SK-N-SH (cell line): Measurements from ENCODE around the gene TRIM43B. TPM values are rescaled to one million over a fixed set of nuclear protein-coding genes. Genes with fewer than 3 reads are reported as not detected.
"Not testable (repeated sequence)": the region's sequence is repeated elsewhere in the genome, so short reads cannot be mapped to it uniquely, and the experiment has no call there.

Experiments used
- CTCF ChIA-PET: fragments of 300-600, 350-600 bp; formaldehyde crosslinking; extraction: SDS; loops from one replicate; lab custom pipeline; 2021; lab: Yijun Ruan, JAX
- POLR2A ChIA-PET: fragments of 350-600 bp; sonication (Branson Sonifier 250); formaldehyde crosslinking; extraction: SDS; loops from one replicate; lab custom pipeline; 2020; ENCODE audit warnings: antibody characterized with exemption, inconsistent platforms; lab: Yijun Ruan, JAX
- DNase-seq: peaks from one replicate; pipeline ENCODE4 v3.0.0; 2012
- H2AFZ ChIP-seq: fragments of 200-600 bp; sonication (generic); 2 replicates; pipeline ENCODE4 v1.8.1; 2016; ENCODE audit warnings: antibody characterized with exemption, mild to moderate bottlenecking, low read depth
- H3F3A ChIP-seq: fragments of 200-600 bp; sonication (generic); replicated peaks from 2 replicates; pipeline ENCODE3; 2016; ENCODE audit warnings: antibody characterized with exemption, mild to moderate bottlenecking; ENCODE audit not compliant: insufficient read depth
- H3K27ac ChIP-seq, 2 experiments: fragments of 200-500 bp in 1 of 2; fragments of 200-600 bp in 1 of 2; sonication (Bioruptor generic) in 1 of 2; sonication (generic), shearing (Covaris generic) in 1 of 2; 2 replicates each; pipeline versions ENCODE4 v1.5.1 to v1.6.1; 2014 to 2016; ENCODE audit warnings: low read depth in 2 of 2, inconsistent platforms in 1 of 2, low read length in 1 of 2, mild to moderate bottlenecking in 1 of 2, mixed read lengths in 1 of 2
- H3K27me3 ChIP-seq: fragments of 200-600 bp; sonication (generic), shearing (Covaris generic); 2 replicates; pipeline ENCODE4 v1.6.1; 2016; ENCODE audit warnings: mixed run types; ENCODE audit not compliant: insufficient read depth
- H3K36me3 ChIP-seq, 2 experiments: fragments of 200-500 bp in 1 of 2; fragments of 200-600 bp in 1 of 2; sonication (Bioruptor generic) in 1 of 2; sonication (generic) in 1 of 2; replicated peaks in 1 of 2; 2 replicates each; pipeline versions ENCODE3 to v1.5.1; 2014 to 2016; ENCODE audit warnings: low read length in 1 of 2, mild to moderate bottlenecking in 1 of 2; ENCODE audit not compliant: insufficient read depth in 2 of 2, control insufficient read depth in 1 of 2
- H3K4me1 ChIP-seq, 2 experiments: fragments of 200-500 bp in 1 of 2; fragments of 200-600 bp in 1 of 2; sonication (Bioruptor generic) in 1 of 2; sonication (generic), shearing (Covaris generic) in 1 of 2; 2 replicates each; pipeline versions ENCODE4 v1.5.1 to v1.6.1; 2014 to 2016; ENCODE audit warnings: low read depth in 1 of 2, low read length in 1 of 2, mixed run types in 1 of 2; ENCODE audit not compliant: insufficient read depth in 2 of 2, control insufficient read depth in 1 of 2
- H3K4me2 ChIP-seq: fragments of 200-600 bp; sonication (generic), shearing (Covaris generic); 2 replicates; pipeline ENCODE4 v1.6.1; 2017; ENCODE audit warnings: mixed run types
- H3K4me3 ChIP-seq, 2 experiments: fragments of 200-500 bp in 1 of 2; fragments of 200-600 bp in 1 of 2; sonication (Bioruptor generic) in 1 of 2; sonication (generic), shearing (Covaris generic) in 1 of 2; 2 replicates each; pipeline versions ENCODE4 v1.5.1 to v1.8.1; 2014 to 2016; ENCODE audit warnings: low read depth in 2 of 2, inconsistent platforms in 1 of 2, low read length in 1 of 2, mild to moderate bottlenecking in 1 of 2, mixed read lengths in 1 of 2, moderate library complexity in 1 of 2
- H3K79me2 ChIP-seq: fragments of 200-600 bp; sonication (generic); 2 replicates; pipeline ENCODE4 v1.8.1; 2017; ENCODE audit warnings: mild to moderate bottlenecking; ENCODE audit not compliant: insufficient read depth
- H3K9ac ChIP-seq: fragments of 200-600 bp; sonication (generic); 2 replicates; pipeline ENCODE4 v1.6.1; 2017; ENCODE audit warnings: mixed run types
- H3K9me2 ChIP-seq: fragments of 200-600 bp; sonication (generic); 2 replicates; pipeline ENCODE4 v1.6.1; 2017; ENCODE audit warnings: mixed run types
- H3K9me3 ChIP-seq: fragments of 200-600 bp; sonication (generic); 2 replicates; pipeline ENCODE4 v1.6.1; 2017; ENCODE audit warnings: mixed run types, mild to moderate bottlenecking, moderate library complexity
- H4K20me1 ChIP-seq: fragments of 200-600 bp; sonication (generic); 2 replicates; pipeline ENCODE4 v1.6.1; 2017; ENCODE audit warnings: mild to moderate bottlenecking, mixed run types; ENCODE audit not compliant: insufficient read depth
- EP300 ChIP-seq, 2 experiments: IDR thresholded peaks; 2 replicates each; pipeline versions ENCODE4 v1.4.0 to v1.6.1; 2012; ENCODE audit warnings: borderline replicate concordance in 1 of 2, low read depth in 1 of 2, low read length in 1 of 2
- FOSL2 ChIP-seq: IDR thresholded peaks from 2 replicates; pipeline ENCODE4 v1.4.0; 2012; ENCODE audit warnings: low read depth, mild to moderate bottlenecking, moderate library complexity, borderline replicate concordance
- FOXM1 ChIP-seq: IDR thresholded peaks from 2 replicates; pipeline ENCODE4 v1.4.0; 2012; ENCODE audit warnings: low read depth, mild to moderate bottlenecking
- JUND ChIP-seq: IDR thresholded peaks from 2 replicates; pipeline ENCODE4 v1.4.0; 2012
- MAX ChIP-seq: IDR thresholded peaks from 2 replicates; pipeline ENCODE4 v1.4.0; 2012; ENCODE audit warnings: low read depth
- MEF2A ChIP-seq: IDR thresholded peaks from 2 replicates; pipeline ENCODE4 v1.4.0; 2012; ENCODE audit warnings: low read depth, borderline replicate concordance
- NFIC ChIP-seq: IDR thresholded peaks from 2 replicates; pipeline ENCODE4 v1.4.0; 2012; ENCODE audit warnings: borderline replicate concordance
- PBX3 ChIP-seq: IDR thresholded peaks from 2 replicates; pipeline ENCODE4; 2012
- RXRA ChIP-seq: IDR thresholded peaks from 2 replicates; pipeline ENCODE4 v1.4.0; 2012; ENCODE audit warnings: low read depth, mild to moderate bottlenecking, borderline replicate concordance
- TCF12 ChIP-seq: IDR thresholded peaks from 2 replicates; pipeline ENCODE4 v1.4.0; 2012
- TEAD4 ChIP-seq: IDR thresholded peaks from 2 replicates; pipeline ENCODE4 v1.4.0; 2012; ENCODE audit warnings: mild to moderate bottlenecking, borderline replicate concordance; ENCODE audit not compliant: insufficient read depth
- ZBTB33 ChIP-seq: IDR thresholded peaks from 2 replicates; pipeline ENCODE4 v1.4.0; 2012; ENCODE audit warnings: low read depth, borderline replicate concordance
- WGBS: methylation state at CpG from one replicate; pipeline ENCODE4 v1.1.6; 2017; ENCODE audit warnings: low lambda C conversion rate; 5-methylcytosine and 5-hydroxymethylcytosine counted together
- polyA plus RNA-seq, 3 experiments: library from polyadenylated mRNA; depleted of rRNA; stranded (reverse); fragments of >200 nt; gene quantifications; 2 replicates each; pipeline ENCODE4 v1.2.3, GENCODE V29; 2012

Gene TRIM43B
- polyA plus RNA-seq, 1 of the 3 experiments (the other 2 are of a cell fraction) = 0.12 TPM

- H3K27ac ChIP-seq, H3K9ac ChIP-seq, CTCF ChIA-PET, H3K9me3 ChIP-seq, H3K36me3 ChIP-seq, H3K9me2 ChIP-seq, DNase-seq, H3K79me2 ChIP-seq, H3K27me3 ChIP-seq, POLR2A ChIA-PET, H4K20me1 ChIP-seq, H3K4me3 ChIP-seq, H3F3A ChIP-seq, H3K4me1 ChIP-seq, H3K4me2 ChIP-seq, H2AFZ ChIP-seq: not testable (repeated sequence)
- TF ChIP-seq TCF12 (peak; percentile 69), PBX3 (peak; percentile 59), JUND (peak; percentile 74), RXRA (peak; percentile 47; the same call in 1 of the 2 replicates), TEAD4 (peak; percentile 68; the same call in 1 of the 2 replicates), MAX (peak; percentile 52; the same call in 1 of the 2 replicates), NFIC (peak; percentile 79), EP300 (IDR thresholded peaks at IDR 0.05; ENCODE audit: borderline replicate concordance in 1 of 2, low read depth in 1 of 2, low read length in 1 of 2) (peak in 1 of 2 experiments; percentile 83; a peak in 2 of 4 replicates), ZBTB33 (peak; percentile 26; the same call in 1 of the 2 replicates), MEF2A (peak; percentile 11; the same call in 1 of the 2 replicates), FOXM1 (0 out of 2 replicates have a peak, but pooled peaks have one; percentile 20), FOSL2 (peak; percentile 76)
- WGBS = 0% methylated on average over 2 of the region's 3 CpGs
Measured at GRCh38 chr2:95434507-95435076, 50.0 kb downstream of the TRIM43B start.

- H3K4me3 ChIP-seq, CTCF ChIA-PET, POLR2A ChIA-PET, H3K79me2 ChIP-seq, H2AFZ ChIP-seq, H3K9me2 ChIP-seq, H3K9me3 ChIP-seq, H3K36me3 ChIP-seq, H4K20me1 ChIP-seq, H3K27me3 ChIP-seq, DNase-seq, H3F3A ChIP-seq, H3K4me1 ChIP-seq: not testable (repeated sequence)
- H3K27ac ChIP-seq = peak overlapping the region; percentile 55 to 80; a peak in 2 of 4 replicates
- WGBS = no CpG with 5 or more reads among the region's 2 CpGs
- peak overlapping the region; percentile 62 for H3K9ac ChIP-seq
- peak overlapping the region; percentile 58; the same call in 1 of the 2 replicates for H3K4me2 ChIP-seq
Measured at GRCh38 chr2:95433973-95434372, 50.6 kb downstream of the TRIM43B start.

- H3K4me3 ChIP-seq, H3F3A ChIP-seq, H3K79me2 ChIP-seq, H4K20me1 ChIP-seq, H3K4me2 ChIP-seq, H3K36me3 ChIP-seq, H3K27me3 ChIP-seq, CTCF ChIA-PET, POLR2A ChIA-PET, H3K9me3 ChIP-seq, DNase-seq, H3K4me1 ChIP-seq, H3K9me2 ChIP-seq, H2AFZ ChIP-seq, H3K27ac ChIP-seq: not testable (repeated sequence)
- 25% methylated on average over 1 of the region's 4 CpGs for WGBS
- H3K9ac ChIP-seq = peak overlapping the region; percentile 62; the same call in 1 of the 2 replicates
Measured at GRCh38 chr2:95433373-95433772, 51.2 kb downstream of the TRIM43B start.

- H4K20me1 ChIP-seq, H3K4me2 ChIP-seq, H3K9me2 ChIP-seq, H3K27ac ChIP-seq, POLR2A ChIA-PET, H2AFZ ChIP-seq, H3F3A ChIP-seq, H3K9ac ChIP-seq, H3K79me2 ChIP-seq, CTCF ChIA-PET, H3K9me3 ChIP-seq, H3K27me3 ChIP-seq, H3K4me3 ChIP-seq, H3K4me1 ChIP-seq, H3K36me3 ChIP-seq, DNase-seq: not testable (repeated sequence)
- WGBS = no CpG with 5 or more reads among the region's 8 CpGs
Measured at GRCh38 chr2:95429748-95430467, 54.6 kb downstream of the TRIM43B start.
